NT2/D1 (cell line): ENCODE results near the gene XDH.

ENCODE experiments used
- DNase-seq: peaks from one replicate; pipeline ENCODE4 v3.0.0-alpha.2; 2011; ENCODE audit warnings: low read depth, low spot score
- H3K27me3 ChIP-seq: 2 replicates; pipeline ENCODE4 v1.6.0; 2011; ENCODE audit warnings: mild to moderate bottlenecking; ENCODE audit not compliant: insufficient read length, insufficient read depth
- H3K36me3 ChIP-seq: 2 replicates; pipeline ENCODE4 v1.6.1; 2011; ENCODE audit warnings: mild to moderate bottlenecking, low read length, mixed read lengths; ENCODE audit not compliant: insufficient read depth, insufficient read length
- H3K4me1 ChIP-seq: 2 replicates; pipeline ENCODE4 v1.5.1; 2011; ENCODE audit not compliant: insufficient read depth, insufficient read length
- H3K4me3 ChIP-seq: 2 replicates; pipeline ENCODE4 v1.5.1; 2011; ENCODE audit warnings: low read depth; ENCODE audit not compliant: insufficient read length
- H3K9ac ChIP-seq: 2 replicates; pipeline ENCODE4 v1.6.0; 2011; ENCODE audit warnings: low read depth; ENCODE audit not compliant: insufficient read length
- H3K9me3 ChIP-seq: 2 replicates; pipeline ENCODE4 v1.5.1; 2011; ENCODE audit warnings: mild to moderate bottlenecking, low read length; ENCODE audit not compliant: insufficient read depth
- SUZ12 ChIP-seq: IDR thresholded peaks from 2 replicates; pipeline ENCODE4 v1.6.1; 2011; ENCODE audit not compliant: insufficient read length, insufficient read depth; ENCODE audit errors: extremely low read depth
- YY1 ChIP-seq: IDR thresholded peaks from 2 replicates; pipeline ENCODE4 v1.6.1; 2011; ENCODE audit not compliant: insufficient read length, insufficient read depth
- ZNF274 ChIP-seq: IDR thresholded peaks from 2 replicates; pipeline ENCODE4 v1.6.1; 2011; ENCODE audit warnings: mild to moderate bottlenecking, low read depth, low read length

The XDH gene

DNA sequence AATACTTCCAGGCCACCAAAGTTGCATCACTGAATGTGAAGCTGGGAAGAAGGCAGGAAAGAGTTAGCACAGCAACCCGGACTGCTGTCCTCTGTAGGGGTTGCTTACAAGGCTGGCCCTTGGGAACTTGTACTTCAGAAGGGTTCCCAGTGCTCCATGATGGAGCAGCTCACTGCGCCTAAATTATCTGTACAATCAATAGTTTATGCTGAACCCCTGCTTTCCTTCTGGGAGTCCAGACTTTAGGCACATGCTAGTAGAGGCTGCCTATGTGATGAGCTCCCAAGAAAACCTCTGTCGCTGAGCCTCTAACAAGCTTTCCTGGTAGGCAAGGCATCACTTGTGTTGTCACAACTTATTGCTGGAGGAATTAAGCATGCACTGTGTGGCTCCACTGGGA is 34.3 kb downstream of the XDH start:
- no peak for DNase-seq
- no peaks in the 10 kb centered on the region for H3K4me1 ChIP-seq
- H3K4me3 ChIP-seq = no peak overlapping the region
- no peaks in the 10 kb centered on the region for H3K9me3 ChIP-seq
- no peaks in the 10 kb centered on the region for H3K27me3 ChIP-seq
- no peak for TF ChIP-seq YY1
- no peak for TF ChIP-seq SUZ12
- no peak for TF ChIP-seq ZNF274
- no peaks in the 10 kb centered on the region for H3K36me3 ChIP-seq
- H3K9ac ChIP-seq = no peak overlapping the region

GRCh38 chr2:31379747-31380146 is 34.8 kb downstream of the XDH start:
- DNase-seq = no peak
- H3K36me3 ChIP-seq = no peaks in the 10 kb centered on the region
- no peaks in the 10 kb centered on the region for H3K9me3 ChIP-seq

DNA sequence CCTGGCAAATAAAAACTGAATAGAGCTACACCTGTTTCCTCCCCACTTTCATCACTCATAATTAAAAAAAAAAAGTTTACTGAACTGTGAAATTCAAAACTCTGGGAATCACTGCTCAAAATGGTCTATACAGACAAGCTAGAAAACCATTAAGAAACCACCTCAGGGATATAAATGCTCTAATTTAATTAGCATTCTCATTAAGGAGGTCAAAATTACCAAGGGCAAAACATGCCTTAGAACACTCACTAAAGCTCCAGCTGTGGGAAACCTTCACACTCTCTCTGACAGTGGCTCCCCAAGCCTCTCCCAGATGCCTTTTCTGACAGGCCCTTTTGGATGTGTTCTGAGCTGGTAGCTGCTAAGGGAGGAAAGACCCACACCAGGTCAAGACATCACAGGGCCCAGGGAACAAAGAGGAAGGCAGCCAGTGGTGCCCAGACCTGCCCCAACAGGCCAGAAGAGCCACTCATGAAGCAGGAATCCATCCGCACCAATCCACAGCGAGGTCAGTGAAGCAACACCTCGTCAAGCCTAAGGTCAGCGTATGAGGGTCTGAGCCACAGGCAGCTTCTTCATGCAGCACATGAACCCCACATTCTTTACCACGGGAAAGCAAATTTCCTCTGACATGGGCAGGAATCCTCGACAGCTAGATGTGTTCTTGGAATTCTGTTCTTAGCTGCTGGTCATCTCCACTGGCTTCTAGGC is 35.6 kb downstream of the XDH start:
- no peak for DNase-seq
- H3K9ac ChIP-seq = no peak overlapping the region
- TF ChIP-seq YY1 = no peak
- TF ChIP-seq ZNF274 = no peak
- no peak for TF ChIP-seq SUZ12

More at GRCh38 chr2:31379747-31380146, 34.8 kb downstream of the XDH start:
- Histone ChIP-seq H3K9ac (no peak overlapping the region), H3K4me3 (no peak overlapping the region), H3K27me3 (no peaks in the 10 kb centered on the region), H3K4me1 (no peaks in the 10 kb centered on the region)
- TF ChIP-seq ZNF274 (no peak), YY1 (no peak), SUZ12 (no peak)

GRCh38 chr2:31378389-31378788 is 36.2 kb downstream of the XDH start:
- Histone ChIP-seq H3K27me3 (no peaks in the 10 kb centered on the region), H3K4me3 (no peak overlapping the region), H3K9ac (no peak overlapping the region), H3K36me3 (no peaks in the 10 kb centered on the region), H3K4me1 (no peaks in the 10 kb centered on the region), H3K9me3 (no peaks in the 10 kb centered on the region)
- TF ChIP-seq SUZ12 = no peak
- no peak for DNase-seq

More for the DNA sequence above, 35.6 kb downstream of the XDH start:
- Histone ChIP-seq H3K9me3 (no peaks in the 10 kb centered on the region), H3K4me1 (no peaks in the 10 kb centered on the region), H3K4me3 (no peak overlapping the region), H3K27me3 (no peaks in the 10 kb centered on the region), H3K36me3 (no peaks in the 10 kb centered on the region)

DNA sequence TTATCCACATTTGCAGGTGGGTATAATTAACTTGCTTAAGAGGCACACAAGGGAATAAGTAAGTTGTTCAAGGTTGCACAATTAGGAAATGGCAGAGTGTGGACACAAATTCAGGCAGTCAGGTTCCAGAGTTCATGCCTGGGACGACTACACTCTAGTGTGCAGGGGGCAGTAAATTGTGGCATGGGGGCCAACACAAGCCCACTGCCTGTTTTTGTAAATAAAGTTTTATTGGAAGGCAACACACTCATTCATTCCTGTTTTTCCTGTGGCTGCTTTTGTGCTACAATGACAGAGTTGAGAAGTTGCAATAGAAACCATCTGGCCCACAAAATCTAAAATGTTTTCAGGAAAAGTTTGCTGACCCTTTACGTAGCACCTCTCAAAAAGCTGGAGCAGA is 41.4 kb downstream of the XDH start:
- H3K4me1 ChIP-seq = no peaks in the 10 kb centered on the region
- H3K4me3 ChIP-seq = no peak overlapping the region
- H3K9ac ChIP-seq = no peak overlapping the region
- no peak for DNase-seq
- no peaks in the 10 kb centered on the region for H3K36me3 ChIP-seq
- no peaks in the 10 kb centered on the region for H3K27me3 ChIP-seq
- H3K9me3 ChIP-seq = no peaks in the 10 kb centered on the region
- TF ChIP-seq SUZ12 (no peak), YY1 (no peak), ZNF274 (no peak)

DNA sequence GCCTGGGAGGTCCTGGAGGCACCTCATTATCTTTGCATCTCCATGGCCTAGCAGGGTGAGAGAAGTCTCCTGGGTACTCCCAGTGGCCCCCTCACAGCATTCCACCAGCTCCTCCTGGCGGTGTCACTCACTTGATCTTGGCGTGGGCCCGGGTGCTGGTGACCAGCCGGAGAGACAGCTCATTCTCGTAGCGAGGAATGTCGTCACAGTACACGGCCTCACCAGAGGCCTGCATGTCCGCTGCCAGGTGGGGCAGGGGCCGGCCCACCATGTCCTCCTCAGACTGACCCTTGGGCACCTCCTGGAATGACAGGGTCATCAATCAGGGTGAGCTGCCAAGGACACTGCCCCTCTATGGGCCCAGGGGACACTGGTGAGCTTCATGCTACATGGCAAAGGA is 42.4 kb downstream of the XDH start:
- Histone ChIP-seq H3K9ac (no peak overlapping the region), H3K36me3 (no peaks in the 10 kb centered on the region), H3K9me3 (no peaks in the 10 kb centered on the region), H3K4me3 (no peak overlapping the region), H3K4me1 (no peaks in the 10 kb centered on the region), H3K27me3 (no peaks in the 10 kb centered on the region)
- TF ChIP-seq YY1 (no peak), SUZ12 (no peak), ZNF274 (no peak)
- DNase-seq = no peak

GRCh38 chr2:31371691-31372090 is 42.9 kb downstream of the XDH start:
- no peaks in the 10 kb centered on the region for H3K9me3 ChIP-seq
- H3K4me3 ChIP-seq = no peak overlapping the region
- no peak overlapping the region for H3K9ac ChIP-seq
- no peaks in the 10 kb centered on the region for H3K4me1 ChIP-seq
- H3K36me3 ChIP-seq = no peaks in the 10 kb centered on the region
- no peak for DNase-seq
- no peak for TF ChIP-seq ZNF274
- TF ChIP-seq YY1 = no peak
- TF ChIP-seq SUZ12 = no peak
- H3K27me3 ChIP-seq = no peaks in the 10 kb centered on the region

DNA sequence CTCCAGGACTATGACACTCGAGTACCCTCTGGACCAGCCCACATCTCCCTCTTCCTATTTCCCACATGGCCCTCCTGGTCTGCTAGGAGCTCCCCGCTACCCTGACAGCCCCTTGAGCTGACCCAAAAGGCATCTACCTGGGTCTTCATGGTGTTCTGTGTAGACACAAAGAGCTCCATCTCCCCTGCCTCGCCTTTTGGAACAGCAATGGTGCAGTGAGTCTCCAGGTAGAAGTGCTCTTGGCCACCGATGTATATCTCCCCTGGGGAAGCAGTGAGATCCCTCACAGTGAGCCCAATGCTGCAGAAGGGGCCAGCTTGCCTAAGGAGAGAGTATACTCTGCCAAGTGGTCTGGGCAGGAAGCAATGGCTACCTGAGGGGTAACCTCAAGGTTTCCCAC is 47.8 kb downstream of the XDH start:
- no peaks in the 10 kb centered on the region for H3K36me3 ChIP-seq
- no peaks in the 10 kb centered on the region for H3K9me3 ChIP-seq
- H3K4me3 ChIP-seq = no peak overlapping the region
- no peaks in the 10 kb centered on the region for H3K27me3 ChIP-seq
- H3K9ac ChIP-seq = no peak overlapping the region
- no peak for DNase-seq
- no peak for TF ChIP-seq SUZ12
- no peak for TF ChIP-seq ZNF274
- no peak for TF ChIP-seq YY1
- no peaks in the 10 kb centered on the region for H3K4me1 ChIP-seq
